DMS79 treated with DMSO at 0.1 percent for 48 hours (cell line): ENCODE results near the gene BCL11B.

Experiments
- DNase-seq: peaks from one replicate; lab custom pipeline; 2025; lab: John Stamatoyannopoulos, UW

BCL11B gene

DNA sequence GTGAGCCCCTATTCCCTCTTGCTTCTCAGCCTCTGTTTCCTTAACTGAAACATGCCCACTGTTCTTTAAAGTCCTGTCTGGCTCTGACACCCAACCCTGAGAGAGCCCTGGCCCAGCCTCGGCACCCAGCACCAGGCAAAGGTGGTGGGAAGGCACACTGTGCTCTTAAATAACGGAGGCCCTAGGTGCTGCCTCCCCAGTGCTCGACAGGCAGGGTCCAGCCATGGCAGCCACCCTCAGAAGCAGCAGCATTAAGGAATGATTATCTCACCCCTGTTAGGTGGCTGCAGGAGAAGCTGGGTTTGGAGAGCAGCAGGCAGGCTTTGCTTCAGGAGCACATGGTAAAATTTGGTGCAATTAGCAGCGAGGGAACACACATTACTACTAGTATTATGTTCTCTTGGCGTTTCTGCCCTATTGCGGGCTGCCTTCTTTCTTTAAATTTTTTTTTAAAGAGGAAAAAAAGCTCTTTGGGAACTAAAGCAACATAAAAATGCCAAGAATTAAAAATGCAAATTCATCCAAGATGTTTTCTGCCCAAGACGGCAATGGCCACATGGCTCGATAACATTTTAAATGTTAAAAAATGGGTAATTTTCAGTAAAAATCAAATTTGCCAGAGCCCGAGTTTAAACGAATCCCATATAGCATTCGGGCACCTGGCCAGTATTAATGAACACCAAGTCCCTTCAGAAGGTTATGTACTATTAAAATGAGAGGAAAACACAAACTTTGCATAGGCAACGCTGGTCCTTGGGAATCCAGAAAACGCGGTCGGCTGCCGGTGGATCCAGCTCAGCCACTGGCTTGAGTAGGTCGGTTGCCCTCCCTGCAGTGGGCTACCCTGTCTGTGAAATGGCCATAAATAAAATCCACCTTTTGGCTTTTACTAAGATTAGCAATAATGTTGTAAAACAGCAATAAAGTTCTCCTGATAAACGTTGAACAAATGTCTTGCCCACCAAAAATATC lies 152.2 kb downstream of the BCL11B start:
- no peak for DNase-seq
